Measurements from ENCODE around the gene PPFIBP2.

DNA sequence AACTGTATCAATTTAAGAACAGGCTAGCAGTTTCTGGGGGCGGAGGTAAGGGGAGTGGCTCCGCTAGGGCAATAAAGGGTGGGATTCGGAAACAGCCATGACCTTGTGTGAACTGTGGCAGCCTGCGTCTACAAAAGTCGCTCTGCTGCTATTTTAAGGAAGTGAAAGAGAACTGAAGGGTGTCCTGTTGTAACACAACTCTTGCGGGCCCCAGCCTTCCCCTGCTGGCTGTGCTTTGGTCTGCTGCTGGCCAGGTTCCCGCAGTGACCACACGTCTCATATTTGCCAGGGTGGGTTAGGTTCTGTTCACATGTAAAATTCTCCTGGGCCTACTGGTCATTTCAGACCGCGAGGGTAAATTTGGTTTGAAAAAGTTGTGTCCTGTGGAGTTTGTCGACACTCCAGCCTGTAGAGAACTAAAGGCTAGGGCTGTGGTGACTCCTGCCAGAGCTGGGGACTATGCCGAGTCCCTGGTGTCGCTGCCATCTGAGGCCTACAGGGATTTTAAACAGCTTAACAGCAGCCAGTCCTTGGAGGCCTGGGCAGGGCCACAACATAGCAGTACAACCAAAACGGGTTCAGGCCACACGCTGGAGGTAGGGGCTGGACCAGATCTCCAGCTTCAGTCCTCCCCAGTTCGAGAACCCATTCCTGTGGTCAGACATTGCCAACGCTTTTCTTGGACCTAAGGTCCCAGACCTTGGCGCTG, 1.1 kb upstream of the PPFIBP2 start:
- TF ChIP-seq POLR2A (IDR thresholded peaks at IDR 0.05) (no peak), CTCF (IDR thresholded peaks at IDR 0.05) (no peak), POLR2AphosphoS5 (IDR thresholded peaks at IDR 0.05) (no peak)
